ENCODE data around the gene DIP2C.
"Not testable (repeated sequence)": the region's sequence is repeated elsewhere in the genome, so short reads cannot be mapped to it uniquely, and the experiment has no call there.

The DIP2C gene

DNA sequence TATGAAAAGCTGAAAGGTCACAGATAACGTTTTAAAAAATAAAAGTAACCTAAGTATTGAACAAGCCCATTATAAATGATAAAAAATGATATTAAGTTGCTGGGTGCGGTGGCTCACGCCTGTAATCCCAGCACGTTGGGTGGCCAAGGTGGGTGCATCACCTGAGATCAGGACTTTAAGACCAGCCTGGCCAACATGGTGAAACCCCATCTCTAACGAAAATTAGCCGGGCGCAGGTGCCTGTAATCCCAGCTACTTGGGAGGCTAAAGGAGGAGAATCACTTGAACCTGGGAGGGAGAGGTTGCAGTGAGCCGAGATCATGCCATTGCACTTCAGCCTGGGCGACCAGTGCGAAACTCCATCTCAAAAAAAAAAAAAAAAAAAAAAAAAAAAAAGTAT lies 93.3 kb downstream of the DIP2C start:
- not testable (repeated sequence) for DNase-seq (ENCODE audit: low read depth, low spot score)

DNA sequence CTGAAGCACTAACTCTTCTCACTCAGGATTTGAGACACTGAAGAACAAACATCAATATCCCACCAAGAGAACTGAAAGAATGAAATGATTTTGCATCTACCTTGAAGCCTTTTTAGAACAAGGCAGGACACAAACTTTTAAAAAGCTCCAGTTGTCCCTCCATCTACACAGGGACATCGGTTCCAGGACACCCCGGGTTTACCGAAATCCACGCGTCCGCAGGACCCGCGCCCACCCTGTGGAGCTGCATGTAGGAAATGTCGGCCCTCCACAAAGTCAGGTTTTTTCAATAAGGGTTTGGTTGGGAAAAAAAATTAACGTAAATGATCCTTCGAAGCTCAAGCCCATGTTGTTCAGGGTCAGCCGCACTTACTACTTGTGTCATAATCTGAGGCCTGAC lies 94.0 kb downstream of the DIP2C start:
- no peak for DNase-seq (ENCODE audit: low read depth, low spot score)

DNA sequence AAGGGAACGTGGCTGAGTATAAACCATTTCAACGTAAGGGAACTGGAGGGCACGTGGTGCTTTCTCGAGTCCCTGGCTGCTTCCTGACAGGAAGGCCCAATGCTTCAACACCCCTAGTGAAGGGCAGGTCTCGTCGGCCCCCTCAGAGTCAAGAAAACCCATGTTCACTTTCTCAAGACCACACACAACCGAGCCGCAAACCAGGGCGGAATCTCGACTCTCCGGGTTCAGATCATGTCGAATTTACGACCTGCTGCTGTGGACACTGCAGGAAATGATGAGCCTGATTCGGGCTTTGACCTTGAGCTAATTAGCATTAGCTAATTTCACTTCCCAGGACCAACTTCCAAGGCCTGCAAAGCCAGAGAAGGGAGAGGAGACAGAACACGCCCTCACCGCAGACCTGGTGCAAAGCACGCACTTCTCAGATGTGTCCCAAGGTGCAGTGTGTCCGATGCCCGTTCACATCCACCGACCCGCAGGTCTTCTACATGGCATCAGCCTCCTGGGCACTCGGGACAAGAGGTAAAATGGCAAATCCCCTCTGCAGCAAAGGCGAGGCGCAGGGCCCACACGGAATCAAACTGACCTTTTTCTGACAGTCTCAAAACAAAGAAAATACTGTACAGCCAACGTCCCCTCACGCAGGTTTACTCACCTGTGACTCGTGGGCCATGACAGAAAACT lies 94.7 kb downstream of the DIP2C start:
- DNase-seq (ENCODE audit: low read depth, low spot score): no peak

DNA sequence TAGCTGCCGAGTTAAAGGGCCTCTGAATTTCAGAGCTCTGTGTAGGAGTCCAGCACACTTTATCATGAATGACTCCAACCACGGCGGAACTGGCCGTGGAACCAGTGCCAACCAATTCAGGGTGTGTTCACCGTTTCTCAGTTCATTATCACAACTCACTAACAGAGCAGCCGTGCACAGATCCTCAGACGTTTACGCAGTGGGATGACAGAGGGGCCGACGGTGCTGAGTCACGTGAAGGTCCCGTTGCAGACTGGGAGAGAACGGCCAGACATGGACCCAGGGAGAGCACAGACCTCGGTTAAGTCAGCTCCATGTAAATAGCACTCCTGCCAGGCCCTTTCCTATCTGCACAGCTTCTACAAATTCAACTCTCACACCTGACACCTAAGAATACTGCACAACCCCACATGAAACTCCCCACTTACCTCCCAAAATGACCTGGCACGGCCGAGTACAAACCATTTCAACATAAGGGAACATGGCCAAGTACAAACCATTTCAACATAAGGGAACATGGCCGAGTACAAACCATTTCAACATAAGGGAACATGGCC lies 95.5 kb downstream of the DIP2C start:
- DNase-seq (ENCODE audit: low read depth, low spot score): no peak

DNA sequence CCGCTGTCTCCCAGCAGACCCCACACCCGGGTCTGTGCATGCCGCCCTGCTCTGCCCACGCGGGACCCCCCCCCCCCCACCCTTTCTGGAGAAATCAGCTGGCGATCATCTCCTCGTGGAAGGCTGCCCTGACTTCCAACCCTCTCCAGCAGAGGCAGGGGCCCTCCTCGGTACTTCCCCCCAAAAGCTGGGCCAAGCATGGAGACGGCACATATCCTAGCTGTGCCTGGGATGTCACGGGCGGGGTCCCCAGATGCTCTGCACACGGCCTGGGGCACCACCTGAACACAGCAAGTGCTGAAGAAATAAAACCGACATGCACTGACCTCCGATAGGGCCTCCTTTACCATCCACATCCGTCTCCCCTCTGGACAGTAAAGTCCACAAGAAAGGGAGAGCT lies 96.0 kb downstream of the DIP2C start:
- no peak for DNase-seq (ENCODE audit: low read depth, low spot score)

DNA sequence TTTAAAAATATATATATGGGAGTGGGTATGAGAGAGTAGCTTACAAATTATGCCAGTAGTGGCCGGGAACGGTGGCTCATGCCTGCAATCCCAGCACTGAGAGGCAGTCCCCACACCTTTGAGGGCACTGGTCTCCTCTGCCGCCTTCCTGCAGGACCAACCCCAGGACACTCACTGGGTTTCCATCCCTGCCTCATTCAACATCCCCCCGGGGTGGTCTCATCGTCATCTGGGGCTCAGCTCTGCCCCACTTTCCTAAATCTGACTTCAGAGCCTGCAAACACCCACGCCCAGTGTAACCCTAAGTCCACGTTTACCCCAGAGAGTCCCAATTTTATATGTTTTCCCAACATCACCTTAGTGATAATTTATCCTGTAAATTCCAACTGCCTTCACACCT lies 96.5 kb downstream of the DIP2C start:
- DNase-seq (ENCODE audit: low read depth, low spot score): no peak

DNA sequence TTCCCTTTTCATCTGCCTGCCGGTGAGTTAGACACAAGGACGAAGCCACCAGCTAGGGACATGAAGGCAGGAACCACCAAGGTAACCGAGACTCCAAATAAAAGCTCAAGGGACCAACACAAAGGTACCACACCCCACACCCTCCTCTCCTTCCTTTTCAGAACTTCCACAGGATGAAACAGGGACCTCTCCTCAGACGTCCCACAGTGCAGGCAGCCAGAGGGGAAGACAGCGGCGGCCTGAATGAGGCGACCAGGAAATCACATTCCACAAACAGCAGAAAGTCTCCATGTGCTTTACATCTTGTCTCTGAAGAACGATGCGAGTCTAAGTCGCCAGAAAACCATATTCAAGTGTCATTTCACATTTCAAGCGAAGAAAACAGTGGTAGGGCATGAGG lies 97.8 kb downstream of the DIP2C start:
- DNase-seq (ENCODE audit: low read depth, low spot score): no peak

DNA sequence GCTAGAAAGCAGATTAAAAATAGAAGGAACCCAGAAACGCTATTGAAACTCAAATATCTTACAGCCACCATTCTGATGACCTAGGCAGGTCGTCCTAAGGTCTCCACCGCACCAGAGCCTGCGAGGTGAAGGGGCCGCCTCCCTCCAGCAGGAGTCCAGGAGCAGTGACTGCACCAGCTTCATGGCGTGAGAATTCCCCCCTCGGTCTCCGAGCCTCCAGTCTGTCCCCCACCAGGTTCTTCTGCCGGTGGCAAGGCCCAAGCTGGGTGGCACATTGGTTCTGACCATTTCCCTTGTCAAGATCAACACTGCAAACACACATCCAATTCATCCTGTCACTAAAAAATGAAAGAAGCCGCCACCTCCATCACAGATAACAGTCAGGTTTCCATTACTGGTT lies 98.7 kb downstream of the DIP2C start:
- DNase-seq (ENCODE audit: low read depth, low spot score): no peak

DNA sequence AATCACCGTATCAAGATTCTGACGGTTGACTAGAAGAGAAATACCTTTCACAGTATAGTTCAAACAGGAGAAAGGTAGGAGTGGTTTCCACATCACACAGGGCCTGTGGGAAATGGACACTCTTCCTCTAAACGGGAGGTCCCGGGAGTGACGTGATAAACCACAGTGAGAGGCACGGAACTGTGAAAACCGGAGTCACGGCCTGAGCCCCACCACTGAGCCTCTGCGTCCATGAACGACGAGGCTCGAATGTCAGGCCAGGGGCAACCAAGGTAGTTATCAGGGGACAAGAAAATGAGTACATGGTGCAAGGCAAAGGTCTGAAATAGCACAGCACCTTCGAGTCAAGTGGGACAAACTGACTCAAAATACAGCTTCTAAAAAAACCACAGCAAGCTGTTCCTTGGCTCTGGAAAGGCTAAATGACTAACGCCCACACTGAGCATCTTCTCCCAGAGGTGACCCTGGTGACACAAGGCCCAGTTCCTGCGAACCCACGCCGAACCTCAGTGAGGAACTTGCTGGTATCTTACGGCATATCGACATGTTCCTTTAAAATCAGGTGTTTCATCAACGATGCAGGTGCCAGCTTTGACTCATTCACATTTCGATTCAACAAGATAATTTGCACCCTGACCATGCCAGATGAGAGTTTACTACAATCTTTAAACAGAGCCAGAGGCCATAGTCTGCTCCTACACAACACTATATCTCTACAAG lies 99.3 kb downstream of the DIP2C start:
- no peak for DNase-seq (ENCODE audit: low read depth, low spot score)

DNA sequence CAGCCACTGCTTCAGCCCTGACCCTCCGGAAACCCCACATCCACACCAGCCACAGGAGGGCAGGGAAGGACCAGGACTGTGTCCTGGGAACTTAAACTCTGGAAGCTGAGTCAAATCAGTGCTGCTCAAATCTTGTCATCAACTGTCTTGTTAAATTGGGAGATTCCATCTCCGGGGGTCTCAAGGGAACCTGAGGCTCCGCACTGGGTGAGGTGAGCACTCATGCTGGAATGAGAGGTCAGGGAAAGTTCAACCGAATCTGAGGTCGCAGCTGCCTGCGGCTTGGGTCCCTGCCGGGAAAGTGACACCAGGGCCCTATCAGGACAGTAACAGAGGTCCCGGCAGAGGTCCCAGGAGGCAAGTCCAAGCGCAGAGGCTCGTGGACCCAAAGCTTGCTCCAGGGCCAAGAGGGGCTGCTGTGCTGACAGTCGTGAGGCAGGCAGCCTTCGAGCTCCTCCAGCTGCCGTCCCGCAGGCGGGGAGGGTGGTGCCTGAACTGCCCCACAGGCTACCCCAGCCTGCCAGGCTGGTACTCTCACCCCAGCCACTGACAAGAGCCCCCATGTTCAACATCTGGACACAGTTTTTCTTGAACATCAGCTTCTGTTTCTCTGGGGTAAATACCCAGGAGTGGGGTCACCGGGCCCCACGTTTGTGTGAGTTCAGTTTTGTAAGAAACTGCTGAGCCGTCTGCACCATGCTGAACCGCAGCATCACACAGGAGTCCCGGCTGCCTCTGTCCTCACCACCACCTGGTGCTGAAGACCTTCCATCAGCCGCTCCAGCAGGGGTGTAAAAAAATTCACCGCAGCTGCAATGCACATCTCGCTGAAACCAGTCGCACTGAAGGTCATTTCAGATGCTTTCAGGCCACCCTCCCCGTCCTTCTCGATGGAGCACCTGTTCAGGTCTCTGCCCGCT lies 101.0 kb downstream of the DIP2C start:
- DNase-seq (ENCODE audit: low read depth, low spot score): no peak

DNA sequence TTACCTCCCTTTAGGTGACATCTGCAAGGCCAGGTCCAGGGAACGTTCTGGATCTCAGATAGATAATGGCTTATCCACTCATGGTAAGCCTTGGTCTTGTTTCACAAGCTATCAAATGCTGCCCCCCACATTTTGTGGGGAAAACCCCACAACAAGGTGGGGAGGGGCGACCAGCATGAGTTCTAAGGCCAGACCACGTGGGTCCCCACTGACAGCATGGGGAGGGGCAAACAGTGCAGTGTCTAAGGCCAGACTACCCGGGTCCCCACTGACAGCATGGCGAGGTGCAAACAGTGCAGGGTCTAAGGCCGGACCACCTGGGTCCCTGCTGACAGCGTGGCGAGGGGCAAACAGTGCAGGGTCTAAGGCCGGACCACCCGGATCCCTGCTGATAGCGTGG lies 102.8 kb downstream of the DIP2C start:
- DNase-seq (ENCODE audit: low read depth, low spot score): no peak

DNA sequence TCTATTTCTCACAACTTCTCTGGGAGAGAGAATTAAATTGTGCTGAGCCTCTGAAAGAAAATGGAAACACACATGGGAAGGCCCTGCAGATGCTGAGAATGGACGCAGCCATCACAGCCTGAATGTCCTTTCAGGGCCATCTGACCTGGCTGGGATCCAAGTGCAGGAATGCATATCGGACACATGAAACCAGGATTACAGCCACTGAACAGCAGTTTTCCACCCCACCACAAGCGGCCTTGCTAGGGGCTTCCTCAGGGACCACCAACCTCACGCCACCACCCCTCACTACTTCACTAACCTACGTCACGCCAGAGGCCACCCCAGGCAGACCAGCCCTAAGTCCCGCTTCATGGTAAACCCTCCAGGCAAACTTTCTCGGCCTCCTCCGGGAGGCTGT lies 103.3 kb downstream of the DIP2C start:
- DNase-seq (ENCODE audit: low read depth, low spot score): no peak

DNA sequence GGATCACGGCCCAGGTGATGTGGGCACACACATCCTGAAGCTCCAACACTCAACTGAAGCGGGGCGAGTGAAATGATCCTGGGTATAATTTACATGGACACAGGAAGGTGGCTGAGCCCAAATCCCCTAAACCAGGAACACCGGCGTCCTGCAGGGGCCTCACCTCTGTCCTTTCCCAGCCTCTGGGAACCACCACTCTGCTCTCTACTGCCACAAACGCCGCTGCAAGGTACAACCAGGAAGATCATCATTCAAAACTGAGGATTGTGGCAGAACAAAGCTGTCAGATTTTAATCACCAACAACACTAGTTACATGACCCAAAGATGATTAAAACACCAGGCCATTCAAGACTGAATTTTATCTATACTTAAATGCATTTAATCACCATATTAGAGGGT lies 104.0 kb downstream of the DIP2C start:
- no peak for DNase-seq (ENCODE audit: low read depth, low spot score)

DNA sequence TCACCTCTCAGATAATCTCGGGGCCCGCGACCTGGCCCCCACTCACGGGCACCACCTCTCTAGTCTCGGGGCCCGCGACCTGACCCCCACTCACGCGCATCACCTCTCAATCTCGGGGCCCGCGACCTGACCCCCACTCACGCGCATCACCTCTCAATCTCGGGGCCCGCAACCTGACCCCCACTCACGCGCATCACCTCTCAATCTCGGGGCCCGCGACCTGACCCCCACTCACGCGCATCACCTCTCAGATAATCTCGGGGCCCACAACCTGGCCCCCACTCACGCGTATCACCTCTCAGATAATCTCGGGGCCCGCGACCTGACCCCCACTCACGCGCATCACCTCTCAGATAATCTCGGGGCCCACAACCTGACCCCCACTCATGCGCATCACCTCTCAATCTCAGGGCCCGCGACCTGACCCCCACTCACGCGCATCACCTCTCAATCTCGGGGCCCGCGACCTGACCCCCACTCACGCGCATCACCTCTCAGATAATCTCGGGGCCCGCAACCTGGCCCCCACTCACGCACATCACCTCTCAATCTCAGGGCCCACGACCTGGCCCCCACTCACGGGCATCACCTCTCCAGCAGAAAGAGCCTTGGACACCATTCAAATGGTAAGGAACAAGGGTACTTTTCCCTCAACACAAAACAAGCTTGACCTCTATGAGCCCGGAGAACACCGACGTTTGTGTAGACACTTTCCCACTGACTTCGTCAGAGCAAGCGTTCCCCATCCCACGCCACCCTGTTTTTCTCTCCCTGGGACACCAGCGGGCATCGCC lies 104.8 kb downstream of the DIP2C start:
- not testable (repeated sequence) for DNase-seq (ENCODE audit: low read depth, low spot score)

DNA sequence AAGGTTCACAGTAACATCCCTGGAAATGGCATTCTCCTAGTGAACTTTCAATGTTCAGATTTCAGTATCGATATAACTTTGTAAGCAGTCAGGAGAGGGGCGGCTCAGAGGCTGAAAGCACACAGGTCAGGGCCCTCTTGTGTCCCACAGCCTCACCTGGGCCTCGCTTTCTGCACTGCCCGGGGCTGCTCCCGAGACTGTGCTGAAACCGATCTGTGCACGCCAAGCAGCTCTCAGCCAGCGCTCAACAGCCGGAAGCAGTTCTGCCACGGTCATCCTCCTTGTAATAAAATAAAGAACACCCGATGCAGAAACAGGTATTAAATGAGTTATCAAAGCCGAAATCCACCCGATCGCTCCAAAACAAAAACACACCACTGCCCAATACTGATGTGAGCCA lies 106.0 kb downstream of the DIP2C start:
- no peak for DNase-seq (ENCODE audit: low read depth, low spot score)

DNA sequence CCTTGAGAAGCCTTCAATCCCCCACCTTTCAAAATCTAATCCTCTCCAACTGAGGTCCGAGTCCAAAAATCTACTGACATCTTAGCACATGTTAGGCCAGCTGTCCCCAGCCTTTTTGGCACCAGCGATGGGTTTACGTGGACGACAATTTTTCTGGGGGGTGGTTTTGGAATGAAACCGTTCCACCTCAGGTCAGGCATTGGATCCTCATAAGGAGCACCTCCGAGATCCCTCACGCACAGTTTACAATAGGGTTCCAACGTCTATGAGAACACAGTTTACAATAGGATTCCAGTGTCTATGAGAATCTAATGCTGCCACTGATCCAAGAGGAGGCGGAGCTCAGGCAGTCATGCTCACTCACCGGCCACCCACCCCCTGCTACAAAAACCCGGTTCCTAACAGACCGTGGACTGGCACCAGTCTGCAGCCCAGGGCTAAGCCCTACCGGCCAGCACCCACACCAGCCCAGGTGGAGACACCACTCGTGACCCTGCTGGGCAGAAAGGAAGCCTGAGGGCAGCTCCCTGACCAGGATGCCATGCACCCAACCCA lies 107.6 kb downstream of the DIP2C start:
- no peak for DNase-seq (ENCODE audit: low read depth, low spot score)

DNA sequence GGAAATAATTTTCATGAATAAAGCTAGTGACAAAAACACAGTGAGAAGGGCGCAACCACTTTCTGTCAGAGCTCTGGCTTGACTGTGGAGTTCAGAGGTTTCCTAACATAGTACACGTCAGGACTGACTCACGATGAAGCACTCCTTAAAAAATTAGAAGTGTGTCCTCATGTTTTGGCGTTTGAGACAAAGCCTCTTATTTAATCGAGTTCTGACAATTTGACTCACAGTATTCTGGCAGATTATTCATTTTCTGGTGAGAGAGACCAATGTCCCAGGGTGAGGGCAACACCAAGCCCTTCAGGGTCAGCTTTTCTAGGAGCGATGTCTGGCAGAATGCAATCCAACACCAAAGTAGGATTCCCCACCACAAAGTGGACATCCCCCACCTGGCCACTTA lies 108.7 kb downstream of the DIP2C start:
- no peak for DNase-seq (ENCODE audit: low read depth, low spot score)

DNA sequence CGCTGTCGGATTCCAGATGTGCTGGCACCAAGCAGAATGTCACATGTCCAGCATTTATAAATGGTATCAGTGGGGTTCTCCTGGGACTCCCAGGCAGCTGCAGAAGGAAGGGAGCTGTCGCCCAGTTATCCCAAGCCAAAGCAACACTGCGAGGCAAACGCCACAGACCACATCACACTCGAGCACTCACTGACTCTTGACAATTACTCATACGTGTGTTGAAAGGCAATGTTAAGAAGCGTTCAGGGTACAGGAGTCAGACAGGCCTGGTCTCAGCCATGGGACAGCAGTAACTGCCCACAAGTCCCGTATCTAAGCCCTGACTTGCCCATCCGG lies 113.4 kb downstream of the DIP2C start:
- DNase-seq (ENCODE audit: low read depth, low spot score): no peak

DNA sequence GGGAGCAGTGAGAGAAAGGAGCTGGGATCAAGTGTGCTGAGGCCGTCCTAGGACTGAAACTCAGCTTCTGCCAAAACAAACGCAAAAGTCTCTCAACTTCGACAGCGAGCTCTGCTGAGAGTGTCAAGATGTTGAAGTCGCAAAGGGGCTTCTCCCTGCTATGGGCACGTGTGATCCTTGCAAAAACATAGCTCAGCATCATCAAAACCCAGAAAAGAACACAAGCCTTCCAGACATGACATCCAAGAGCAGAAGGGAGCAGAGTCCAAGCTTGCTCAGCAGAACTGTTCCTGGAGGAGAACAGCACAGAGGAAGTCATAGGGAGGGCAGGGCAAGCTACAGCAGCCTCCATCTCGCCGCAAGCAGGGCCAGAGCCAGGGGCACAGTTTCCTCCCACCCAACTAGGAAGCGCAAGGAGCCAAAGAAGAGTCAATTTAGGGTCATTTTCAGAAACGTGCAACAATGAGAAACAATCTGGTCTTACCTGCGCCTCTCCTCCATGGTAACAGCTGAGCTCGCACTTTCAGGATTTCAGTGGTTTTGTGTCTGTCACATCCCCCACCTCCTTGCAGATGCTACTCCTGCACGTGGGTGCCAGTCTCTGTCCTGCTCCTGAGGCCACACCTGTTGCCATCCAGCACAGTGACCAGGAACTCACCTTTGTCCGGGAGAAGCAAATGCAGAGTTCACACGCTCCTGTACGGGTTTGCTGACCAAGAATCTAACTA lies 113.9 kb downstream of the DIP2C start:
- no peak for DNase-seq (ENCODE audit: low read depth, low spot score)

DNA sequence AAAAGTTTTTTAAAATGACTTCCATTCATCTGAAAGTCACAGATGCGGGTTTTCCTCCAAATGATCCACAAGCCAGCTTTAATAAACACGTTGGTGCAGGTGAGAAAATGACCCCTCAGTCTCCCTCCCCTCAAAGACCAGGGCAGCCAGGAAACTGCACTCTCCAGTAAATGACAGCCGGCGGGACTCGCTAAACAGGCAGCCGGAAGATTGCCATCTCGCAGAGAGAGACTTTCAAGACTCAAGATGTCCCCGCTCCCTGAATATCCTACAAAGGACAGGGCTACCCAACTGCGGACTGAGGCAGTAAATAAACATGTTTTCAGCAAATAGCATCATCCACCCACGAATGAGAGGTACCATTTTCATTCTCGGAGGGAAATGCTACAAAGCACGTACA lies 116.8 kb downstream of the DIP2C start:
- no peak for DNase-seq (ENCODE audit: low read depth, low spot score)

Measured in ELF-1 (cell line).